Adipose tissue (tissue), 3 donors: Measurements from ENCODE around the gene OLFML3. TPM values are rescaled to one million over a fixed set of nuclear protein-coding genes. Genes with fewer than 3 reads are reported as not detected.
"Not testable (repeated sequence)": the region's sequence is repeated elsewhere in the genome, so short reads cannot be mapped to it uniquely, and the experiment has no call there.

ENCODE experiments used
- H3K27ac ChIP-seq: one replicate; pipeline ENCODE4 v1.5.1; 2013; ENCODE audit warnings: low read depth, low read length
- WGBS, 3 donors: extraction: QIAGEN DNeasy Blood & Tissue Kit; methylation state at CpG; one replicate each; pipeline ENCODE4 v1.1.7; 2013; 5-methylcytosine and 5-hydroxymethylcytosine counted together
- polyA plus RNA-seq, 3 donors: library from polyadenylated mRNA; stranded (reverse); fragments of 200-250 nt; gene quantifications; one replicate each; pipeline ENCODE4 v1.2.3, GENCODE V29; 2013
- donor health status: healthy with polysubstance abuse.
- donor health status: Bipolar disorder and iron deficiency.
- donor health status: healthy.

Gene OLFML3
- polyA plus RNA-seq, 3 donors, result 15.7 to 139 (median 59.0) TPM

- 72 to 88% (median 78%) methylated on average over 7 of the region's 7 CpGs for WGBS, 3 donors
- no peak overlapping the region for H3K27ac ChIP-seq
Observed at GRCh38 chr1:113983826-113984225, 4.6 kb downstream of the OLFML3 start.

- H3K27ac ChIP-seq, result no peak overlapping the region
- WGBS, 3 donors, result 49 to 78% (median 50%) methylated on average over 4 of the region's 4 CpGs
Observed at GRCh38 chr1:113984710-113985109, 5.4 kb downstream of the OLFML3 start.

GRCh38 chr1:113986802-113987201 is 7.5 kb downstream of the OLFML3 start:
- 84 to 88% (median 85%) methylated on average over 6 of the region's 6 CpGs for WGBS, 3 donors
- H3K27ac ChIP-seq, result no peak overlapping the region

- 75 to 79% (median 77%) methylated on average over 5 of the region's 5 CpGs for WGBS, 3 donors
- no peak overlapping the region for H3K27ac ChIP-seq
Observed at GRCh38 chr1:113987259-113987658, 8.0 kb downstream of the OLFML3 start.

GRCh38 chr1:113990530-113990929 is 11.3 kb downstream of the OLFML3 start:
- 42 to 65% (median 64%) methylated on average over 2 of the region's 2 CpGs for WGBS, 3 donors
- H3K27ac ChIP-seq, result no peak overlapping the region

GRCh38 chr1:113990961-113991360 is 11.7 kb downstream of the OLFML3 start:
- whole genome bisulfite sequencing, 3 donors, result 86 to 88% (median 86%) methylated on average over 4 of the region's 4 CpGs
- H3K27ac ChIP-seq, result no peak overlapping the region

GRCh38 chr1:113991467-113991997 is 12.3 kb downstream of the OLFML3 start:
- WGBS, 3 donors, result 84 to 94% (median 90%) methylated on average over 5 of the region's 5 CpGs

GRCh38 chr1:113993072-113993471 is 13.8 kb downstream of the OLFML3 start:
- WGBS, 3 donors, result 82 to 98% (median 96%) methylated on average over 5 of the region's 5 CpGs
- H3K27ac ChIP-seq, result no peak overlapping the region

More at GRCh38 chr1:113991467-113991997, 12.3 kb downstream of the OLFML3 start:
- no peak overlapping the region for H3K27ac ChIP-seq

GRCh38 chr1:113993766-113994165 is 14.5 kb downstream of the OLFML3 start:
- WGBS, 3 donors, result 86 to 89% (median 89%) methylated on average over 2 of the region's 2 CpGs
- no peak overlapping the region for H3K27ac ChIP-seq

GRCh38 chr1:113995382-113995781 is 16.1 kb downstream of the OLFML3 start:
- 97 to 98% (median 98%) methylated on average over 2 of the region's 2 CpGs for WGBS, 3 donors
- no peak overlapping the region for H3K27ac ChIP-seq

- WGBS, 3 donors, result 7 to 62% (median 16%) methylated on average over 4 of the region's 4 CpGs
- no peak overlapping the region for H3K27ac ChIP-seq
Observed at GRCh38 chr1:113998361-113998760, 19.1 kb downstream of the OLFML3 start.

GRCh38 chr1:113999233-113999632 is 20.0 kb downstream of the OLFML3 start:
- 62 to 82% (median 78%) methylated on average over 2 of the region's 2 CpGs for WGBS, 3 donors
- no peak overlapping the region for H3K27ac ChIP-seq

- 80 to 90% (median 88%) methylated on average over 2 of the region's 2 CpGs for WGBS, 3 donors
- no peak overlapping the region for H3K27ac ChIP-seq
Observed at GRCh38 chr1:113999799-114000198, 20.5 kb downstream of the OLFML3 start.

GRCh38 chr1:114000406-114000805 is 21.1 kb downstream of the OLFML3 start:
- H3K27ac ChIP-seq, result no peak overlapping the region

GRCh38 chr1:114002492-114003239 is 23.4 kb downstream of the OLFML3 start:
- H3K27ac ChIP-seq, result no peak overlapping the region
- 58 to 65% (median 59%) methylated on average over 15 of the region's 15 CpGs for WGBS, 3 donors

- no peak overlapping the region for H3K27ac ChIP-seq
- 28 to 63% (median 46%) methylated on average over 5 of the region's 5 CpGs for WGBS, 3 donors
Observed at GRCh38 chr1:114003431-114003830, 24.2 kb downstream of the OLFML3 start.

- WGBS, 3 donors, result 71 to 88% (median 84%) methylated on average over 4 of the region's 4 CpGs
Observed at GRCh38 chr1:114006825-114007224, 27.6 kb downstream of the OLFML3 start.

GRCh38 chr1:114008480-114008941 is 29.2 kb downstream of the OLFML3 start:
- WGBS, 3 donors, result 70 to 81% (median 80%) methylated on average over 2 of the region's 2 CpGs
- H3K27ac ChIP-seq, result no peak overlapping the region

More at GRCh38 chr1:114006825-114007224, 27.6 kb downstream of the OLFML3 start:
- H3K27ac ChIP-seq, result not testable (repeated sequence)

- no peak overlapping the region for H3K27ac ChIP-seq
Observed at GRCh38 chr1:114008993-114009392, 29.7 kb downstream of the OLFML3 start.

- WGBS, 3 donors, result 67 to 76% (median 70%) methylated on average over 1 of the region's 1 CpG
- no peak overlapping the region for H3K27ac ChIP-seq
Observed at GRCh38 chr1:114009393-114009792, 30.1 kb downstream of the OLFML3 start.
